HG03108 (cell line): ENCODE measurements around the gene SUPT20HL2.
"Not testable (repeated sequence)": the region's sequence is repeated elsewhere in the genome, so short reads cannot be mapped to it uniquely, and the experiment has no call there.

Experiments used
- ATAC-seq: cut with Tn5 transposase; IDR thresholded peaks from one replicate; pipeline ENCODE4 v1.9.1; 2021; ENCODE audit warnings: moderate library complexity; ENCODE audit not compliant: unreplicated experiment

SUPT20HL2 gene

GRCh38 chrX:24314019-24314635 lies at the start of gene SUPT20HL2:
SUPT20HL2 (minus strand) TSS chrX:24314069; CDS start chrX:24313315, 754 bp downstream.
- no peak for ATAC-seq

DNA sequence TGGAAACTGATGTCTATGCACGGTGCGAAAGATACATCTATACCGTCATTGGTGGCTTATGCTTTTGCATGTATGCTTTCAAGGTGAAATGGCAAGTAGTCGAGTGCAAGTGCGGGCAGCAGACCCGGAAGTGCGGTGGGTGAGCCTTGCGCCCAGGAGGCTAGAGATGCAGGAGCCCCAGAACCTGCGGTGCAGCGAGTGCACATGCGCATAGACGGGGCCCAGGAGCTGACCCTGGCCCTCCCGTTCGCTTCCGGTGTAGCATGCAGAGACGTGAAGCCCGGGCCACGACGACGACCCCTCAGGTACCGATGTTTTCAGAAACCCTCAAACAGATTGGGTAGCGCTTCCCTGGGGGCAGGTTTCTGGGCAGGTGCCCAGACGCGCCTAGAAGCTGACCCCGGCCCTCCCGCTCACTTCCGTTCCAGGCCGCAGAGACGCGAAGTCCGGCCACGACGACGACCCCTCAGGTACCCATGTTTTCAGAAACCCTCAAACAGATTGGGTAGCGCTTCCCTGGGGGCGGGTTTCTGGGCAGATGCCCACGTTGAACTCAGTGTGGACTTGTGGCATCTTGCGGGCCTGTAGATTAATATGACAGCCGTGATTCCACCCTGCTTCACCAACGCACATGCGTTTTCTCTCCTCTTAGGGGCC lies 48.3 kb upstream of the SUPT20HL2 start:
- ATAC-seq = not testable (repeated sequence)

- ATAC-seq = no peak
Observed at GRCh38 chrX:24360272-24360671, 46.4 kb upstream of the SUPT20HL2 start, which contains the start of gene SUPT20HL1. SUPT20HL1 (plus strand) TSS chrX:24360639; CDS start chrX:24362761, 2,122 bp downstream.

GRCh38 chrX:24357106-24357505 lies 43.2 kb upstream of the SUPT20HL2 start:
- ATAC-seq = no peak

GRCh38 chrX:24355095-24355494 lies 41.2 kb upstream of the SUPT20HL2 start:
- no peak for ATAC-seq

DNA sequence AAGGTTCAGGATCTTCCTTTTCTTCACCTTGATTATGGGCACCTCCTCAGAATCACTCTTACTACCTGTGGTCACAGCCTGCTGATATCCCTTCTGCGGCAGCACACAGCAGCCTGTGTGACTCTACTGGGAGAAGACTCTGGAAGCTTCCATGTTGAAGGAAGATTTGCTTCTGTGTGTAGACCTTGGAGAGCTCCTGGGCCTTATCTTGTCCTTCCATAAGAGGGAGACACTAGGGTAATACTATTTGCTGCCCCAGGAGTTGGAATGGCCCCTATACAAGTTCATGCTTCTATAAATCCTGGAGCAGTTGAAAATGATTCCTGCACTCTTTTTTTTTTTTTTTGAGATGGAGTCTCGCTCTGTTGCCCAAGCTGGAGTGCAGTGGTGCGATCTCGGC lies 36.3 kb upstream of the SUPT20HL2 start:
- no peak for ATAC-seq

DNA sequence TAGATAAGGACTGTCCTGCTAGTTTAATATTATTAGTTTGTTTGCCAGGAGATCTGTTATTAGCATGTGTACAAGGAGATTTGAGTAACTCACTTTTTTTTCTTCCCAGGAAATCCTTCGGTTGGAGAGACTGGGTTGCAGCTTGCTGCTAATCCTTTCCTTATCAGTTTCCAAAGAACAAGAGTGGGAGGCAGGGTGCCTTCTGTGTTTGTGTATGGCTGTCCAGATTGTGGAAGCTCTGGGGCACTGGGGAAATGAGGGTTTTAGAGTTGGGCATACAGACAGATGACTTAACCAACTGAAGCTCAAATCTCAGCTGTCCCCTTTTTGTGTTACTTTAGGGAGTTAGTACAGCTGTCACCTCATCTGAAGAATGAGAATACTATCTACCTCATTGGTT lies 34.0 kb upstream of the SUPT20HL2 start:
- no peak for ATAC-seq

- ATAC-seq = peak; percentile 81
Observed at GRCh38 chrX:24343719-24344118, 29.9 kb upstream of the SUPT20HL2 start.

- no peak for ATAC-seq
Observed at GRCh38 chrX:24341795-24342194, 27.9 kb upstream of the SUPT20HL2 start.

DNA sequence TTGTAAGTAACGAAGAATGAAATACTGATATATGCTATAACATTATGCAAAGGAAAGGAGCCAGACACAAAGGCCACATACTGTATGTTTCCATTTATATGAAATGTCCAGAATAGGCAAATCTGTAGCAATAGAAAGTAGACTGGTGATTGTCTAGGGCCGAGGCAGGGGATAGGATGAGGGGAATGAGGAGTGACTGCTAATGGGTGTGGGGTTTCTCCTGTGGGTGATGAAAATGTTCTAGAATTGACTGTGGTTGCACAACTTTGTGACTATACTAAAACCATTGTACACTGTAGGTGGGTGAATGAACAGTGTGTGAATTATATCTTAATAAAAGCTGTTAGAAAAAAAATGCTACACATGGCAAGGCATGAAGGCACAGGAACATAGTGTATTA lies 26.6 kb upstream of the SUPT20HL2 start:
- ATAC-seq = no peak

DNA sequence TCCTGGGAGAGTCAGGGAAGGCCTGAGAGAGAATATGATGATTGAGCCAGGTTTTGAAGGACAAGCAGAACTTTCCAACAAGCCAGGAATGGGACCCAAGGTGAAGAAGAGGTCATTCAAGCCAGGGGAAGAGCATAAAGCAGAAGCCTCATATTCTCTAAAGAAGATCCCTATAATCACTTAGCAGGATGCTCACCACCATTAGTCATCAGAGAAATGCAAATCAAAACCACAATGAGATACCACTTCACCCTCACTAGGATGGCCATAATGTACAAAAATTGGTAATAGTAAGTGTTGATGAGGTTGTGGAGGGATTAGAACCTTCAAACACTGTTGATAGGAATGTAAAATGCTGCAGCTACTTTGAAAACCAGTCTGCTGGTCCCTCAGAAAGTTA lies 26.0 kb upstream of the SUPT20HL2 start:
- no peak for ATAC-seq

DNA sequence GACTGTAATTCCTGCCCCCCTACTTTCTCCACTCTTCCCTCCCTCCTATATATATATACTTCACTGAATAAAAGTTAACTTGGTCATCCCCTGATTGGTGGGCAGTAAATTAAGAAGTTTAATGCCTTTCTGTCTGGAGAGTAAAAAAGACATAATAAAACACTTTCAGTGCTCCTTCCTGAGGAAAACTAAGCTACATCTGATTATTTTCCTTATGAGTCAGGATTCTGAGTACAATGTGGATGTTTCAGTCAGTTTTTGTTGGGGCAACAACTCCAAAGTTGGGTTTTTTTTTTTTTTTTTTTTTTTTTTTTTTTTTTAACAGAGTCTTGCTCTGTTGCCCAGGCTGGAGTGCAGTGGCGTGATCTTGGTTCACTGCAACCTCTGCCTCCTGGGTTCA lies 22.0 kb upstream of the SUPT20HL2 start:
- no peak for ATAC-seq

DNA sequence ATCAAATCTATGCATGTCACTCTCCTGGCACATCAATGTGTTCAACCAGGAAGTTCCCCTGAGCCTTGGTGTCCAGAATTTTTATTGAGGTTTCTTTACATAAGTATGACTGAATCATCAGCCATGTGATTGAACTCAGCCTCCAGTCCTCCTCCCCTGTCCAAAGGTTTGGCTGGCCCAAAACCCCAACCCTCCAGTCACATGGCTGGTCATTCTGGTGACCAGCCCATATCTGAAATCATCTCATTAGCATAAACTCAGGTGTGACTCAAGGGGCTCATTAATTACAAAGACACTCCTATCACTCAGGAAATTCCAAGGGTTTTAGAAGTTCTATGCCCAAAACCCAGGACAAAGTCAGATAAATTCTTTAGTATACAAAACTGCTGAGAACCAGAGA lies 20.6 kb upstream of the SUPT20HL2 start:
- ATAC-seq = no peak

DNA sequence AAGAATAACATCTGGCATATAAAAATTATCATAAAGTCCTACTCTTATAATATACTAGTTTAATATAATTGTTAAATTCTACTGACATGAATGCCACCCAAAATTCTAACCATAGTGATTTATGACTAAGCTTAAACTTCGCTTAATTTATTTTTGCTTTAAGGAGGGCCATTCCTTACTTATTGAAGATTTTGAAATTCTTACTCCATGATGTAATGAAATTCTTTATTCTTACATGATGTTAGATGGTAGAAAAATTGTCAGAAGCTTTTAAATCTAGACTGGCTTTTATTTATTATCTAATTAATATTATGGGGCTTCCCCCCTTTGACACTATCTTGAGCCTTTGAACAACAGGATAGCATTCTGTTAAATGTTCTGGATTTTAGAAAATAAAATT lies 19.5 kb upstream of the SUPT20HL2 start:
- ATAC-seq = no peak

GRCh38 chrX:24332878-24333277 lies 19.0 kb upstream of the SUPT20HL2 start:
- no peak for ATAC-seq

DNA sequence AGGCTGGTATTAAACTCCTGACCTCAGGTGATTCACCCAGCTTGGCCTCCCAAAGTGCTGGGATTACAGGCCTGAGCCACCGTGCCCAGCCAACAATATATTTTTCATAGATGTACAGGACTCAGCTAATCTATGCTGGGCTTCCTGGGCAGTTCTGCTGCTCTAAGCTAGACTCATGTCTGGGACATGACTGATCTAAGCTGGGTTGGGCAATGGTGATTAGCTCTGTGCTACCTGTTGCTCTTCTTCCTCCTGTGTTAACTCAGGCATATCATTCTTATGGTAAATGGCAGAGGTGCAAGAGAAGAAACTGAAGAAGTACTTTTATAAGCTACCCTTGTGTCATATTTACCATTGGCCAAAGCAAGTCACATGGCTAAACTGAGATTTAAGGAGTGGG lies 11.4 kb upstream of the SUPT20HL2 start:
- no peak for ATAC-seq

DNA sequence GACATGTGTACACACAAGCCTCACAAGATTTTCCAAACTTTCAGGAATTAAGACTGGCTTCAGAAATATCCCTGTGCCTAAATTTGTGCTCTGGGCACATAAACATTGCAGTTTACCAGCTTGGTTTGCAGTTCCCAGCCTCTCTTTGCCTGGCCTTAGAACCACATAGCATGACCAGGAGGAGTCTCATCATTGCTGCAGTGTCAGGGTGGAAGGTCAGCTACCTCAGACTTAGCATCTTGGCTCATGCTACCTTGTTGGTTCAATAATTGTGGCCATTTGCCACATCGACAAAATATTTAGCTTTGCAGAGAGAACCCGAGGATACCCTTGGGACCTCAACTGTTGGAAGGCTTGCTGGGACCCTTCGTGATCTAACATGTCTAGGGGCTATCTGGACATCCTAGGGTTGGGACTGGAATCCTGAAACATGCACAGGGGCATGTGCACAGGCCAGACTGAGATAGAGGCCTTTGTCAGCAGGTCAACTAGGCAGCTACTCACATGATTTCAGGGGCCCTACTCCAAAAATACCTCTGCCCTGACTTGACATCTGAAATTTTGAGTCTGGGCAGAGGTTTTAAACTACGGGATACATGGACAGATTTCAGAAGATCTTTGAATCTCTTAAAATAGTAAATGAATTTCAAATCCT lies 8.0 kb upstream of the SUPT20HL2 start:
- ATAC-seq = no peak

GRCh38 chrX:24317567-24317966 lies 3.7 kb upstream of the SUPT20HL2 start:
- ATAC-seq = no peak

GRCh38 chrX:24316111-24316510 lies 2.2 kb upstream of the SUPT20HL2 start:
- ATAC-seq = no peak

- not testable (repeated sequence) for ATAC-seq
Observed at GRCh38 chrX:24312249-24312607, 1.6 kb downstream of the SUPT20HL2 start.

GRCh38 chrX:24311507-24312248 lies 2.2 kb downstream of the SUPT20HL2 start:
- not testable (repeated sequence) for ATAC-seq

DNA sequence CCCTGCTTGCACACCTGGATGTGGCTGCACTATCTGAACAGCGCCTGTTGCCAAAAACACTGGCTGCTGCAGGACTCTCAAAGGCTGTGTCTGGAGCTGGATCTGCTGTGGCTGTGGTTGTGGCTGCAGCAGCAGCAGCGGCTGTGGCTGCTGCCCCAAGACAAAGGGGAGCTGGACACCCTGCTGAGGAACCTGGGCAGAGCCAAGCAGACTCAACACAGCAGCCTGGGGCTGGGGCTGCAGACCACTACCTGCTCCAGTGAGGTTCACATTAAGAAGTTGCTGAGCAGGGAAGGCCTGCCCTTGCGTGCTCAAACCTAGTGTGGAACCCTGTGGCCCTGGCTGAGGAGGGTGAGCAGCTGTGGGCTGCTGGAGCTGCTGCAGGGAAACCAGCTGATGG lies 3.0 kb downstream of the SUPT20HL2 start:
- ATAC-seq = not testable (repeated sequence)
